Peyer's patch (tissue), 4 donors: ENCODE measurements around the gene FGGY.

Experiments used
- POLR2A ChIP-seq, 2 donors: fragments of 450-650 bp; IDR thresholded peaks; one replicate each; pipeline ENCODE4 v1.5.1; 2017; ENCODE audit warnings: antibody characterized with exemption in 2 of 2, mild to moderate bottlenecking in 2 of 2, moderate library complexity in 2 of 2
- TF ChIP-seq, protein P1 (sequence below), 6 experiments: fragments of 450-650 bp in 4 of 6; fragments of 200-600 bp in 2 of 6; sonication (generic) in 1 of 6; IDR thresholded peaks; one replicate each; pipeline ENCODE4 v1.5.1; 2017 to 2019; ENCODE audit warnings: antibody characterized with exemption in 6 of 6, mild to moderate bottlenecking in 3 of 6, moderate library complexity in 1 of 6

GRCh38 chr1:59556802-59557548, 260.1 kb downstream of the FGGY start:
- TF ChIP-seq, protein P1, sequence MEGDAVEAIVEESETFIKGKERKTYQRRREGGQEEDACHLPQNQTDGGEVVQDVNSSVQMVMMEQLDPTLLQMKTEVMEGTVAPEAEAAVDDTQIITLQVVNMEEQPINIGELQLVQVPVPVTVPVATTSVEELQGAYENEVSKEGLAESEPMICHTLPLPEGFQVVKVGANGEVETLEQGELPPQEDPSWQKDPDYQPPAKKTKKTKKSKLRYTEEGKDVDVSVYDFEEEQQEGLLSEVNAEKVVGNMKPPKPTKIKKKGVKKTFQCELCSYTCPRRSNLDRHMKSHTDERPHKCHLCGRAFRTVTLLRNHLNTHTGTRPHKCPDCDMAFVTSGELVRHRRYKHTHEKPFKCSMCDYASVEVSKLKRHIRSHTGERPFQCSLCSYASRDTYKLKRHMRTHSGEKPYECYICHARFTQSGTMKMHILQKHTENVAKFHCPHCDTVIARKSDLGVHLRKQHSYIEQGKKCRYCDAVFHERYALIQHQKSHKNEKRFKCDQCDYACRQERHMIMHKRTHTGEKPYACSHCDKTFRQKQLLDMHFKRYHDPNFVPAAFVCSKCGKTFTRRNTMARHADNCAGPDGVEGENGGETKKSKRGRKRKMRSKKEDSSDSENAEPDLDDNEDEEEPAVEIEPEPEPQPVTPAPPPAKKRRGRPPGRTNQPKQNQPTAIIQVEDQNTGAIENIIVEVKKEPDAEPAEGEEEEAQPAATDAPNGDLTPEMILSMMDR (IDR thresholded peaks at IDR 0.05), result no peak
- TF ChIP-seq POLR2A (IDR thresholded peaks at IDR 0.05), result no peak
